Activated CD8-positive, alpha-beta T cell treated with anti-CD3 and anti-CD28 coated beads for 36 hours (primary cell): ENCODE measurements around the gene CNOT6L. TPM values are rescaled to one million over a fixed set of nuclear protein-coding genes. Genes with fewer than 3 reads are reported as not detected.

Experiments used
- ATAC-seq: fragments of 200-7000 bp; cut with Tn5 transposase; one replicate; pipeline ENCODE4 v1.10.0; 2021; ENCODE audit warnings: mild to moderate bottlenecking, moderate library complexity
- CTCF ChIA-PET: fragments of 350-600 bp; sonication (Branson Sonifier 250); formaldehyde crosslinking; loops from one replicate; lab custom pipeline; 2021; ENCODE audit warnings: antibody characterized with exemption; lab: Charles Lee
- POLR2A ChIA-PET: fragments of 350-600 bp; sonication (Branson Sonifier 250); formaldehyde crosslinking; loops from one replicate; lab custom pipeline; 2021; ENCODE audit warnings: antibody characterized with exemption; lab: Charles Lee
- DNase-seq: peaks from one replicate; pipeline ENCODE4 v3.0.0-alpha.2; 2020
- H3K27ac Mint-ChIP-seq: one replicate; pipeline ENCODE4 v1.8.0; 2021; ENCODE audit warnings: mild to moderate bottlenecking, mixed read lengths
- H3K27me3 Mint-ChIP-seq: one replicate; pipeline ENCODE4 v1.8.0; 2021; ENCODE audit warnings: mixed read lengths
- H3K36me3 Mint-ChIP-seq: one replicate; pipeline ENCODE4 v1.8.0; 2021; ENCODE audit warnings: low read depth, mixed read lengths
- H3K4me1 Mint-ChIP-seq: one replicate; pipeline ENCODE4 v1.8.0; 2021; ENCODE audit warnings: low read depth, mixed read lengths
- H3K4me3 Mint-ChIP-seq: one replicate; pipeline ENCODE4 v1.8.0; 2021; ENCODE audit warnings: mild to moderate bottlenecking, moderate library complexity, mixed read lengths
- H3K9me3 Mint-ChIP-seq: one replicate; pipeline ENCODE4 v1.8.0; 2021; ENCODE audit warnings: mixed read lengths
- intact Hi-C: fragments of 100-400 bp; cut with micrococcal nuclease; formaldehyde crosslinking; loops from one replicate; pipeline ENCODE4 v1.10.0; 2022
- total RNA-seq, 2 experiments: library from RNA; stranded (reverse); gene quantifications; one replicate each; pipeline ENCODE4 v1.2.3, GENCODE V29; 2021
- TF ChIP-seq, protein P1 (sequence below): fragments of 200-600 bp; IDR thresholded peaks from one replicate; pipeline ENCODE4 v1.8.0; 2022; ENCODE audit warnings: antibody characterized with exemption, mild to moderate bottlenecking

The CNOT6L gene
- total RNA-seq, 2 experiments from 2014 or later: 109 to 118 TPM

GRCh38 chr4:77681792-77682191 is 137.4 kb downstream of the CNOT6L start:
- peaks cover 1% of the 10 kb centered on the region for H3K27me3 Mint-ChIP-seq
- H3K4me3 Mint-ChIP-seq: no peak overlapping the region
- H3K36me3 Mint-ChIP-seq: no peaks in the 10 kb centered on the region
- H3K9me3 Mint-ChIP-seq: no peaks in the 10 kb centered on the region
- ChIA-PET POLR2A (no interaction called here), CTCF (no interaction called here)
- no peak overlapping the region for H3K27ac Mint-ChIP-seq
- TF ChIP-seq, protein P1, sequence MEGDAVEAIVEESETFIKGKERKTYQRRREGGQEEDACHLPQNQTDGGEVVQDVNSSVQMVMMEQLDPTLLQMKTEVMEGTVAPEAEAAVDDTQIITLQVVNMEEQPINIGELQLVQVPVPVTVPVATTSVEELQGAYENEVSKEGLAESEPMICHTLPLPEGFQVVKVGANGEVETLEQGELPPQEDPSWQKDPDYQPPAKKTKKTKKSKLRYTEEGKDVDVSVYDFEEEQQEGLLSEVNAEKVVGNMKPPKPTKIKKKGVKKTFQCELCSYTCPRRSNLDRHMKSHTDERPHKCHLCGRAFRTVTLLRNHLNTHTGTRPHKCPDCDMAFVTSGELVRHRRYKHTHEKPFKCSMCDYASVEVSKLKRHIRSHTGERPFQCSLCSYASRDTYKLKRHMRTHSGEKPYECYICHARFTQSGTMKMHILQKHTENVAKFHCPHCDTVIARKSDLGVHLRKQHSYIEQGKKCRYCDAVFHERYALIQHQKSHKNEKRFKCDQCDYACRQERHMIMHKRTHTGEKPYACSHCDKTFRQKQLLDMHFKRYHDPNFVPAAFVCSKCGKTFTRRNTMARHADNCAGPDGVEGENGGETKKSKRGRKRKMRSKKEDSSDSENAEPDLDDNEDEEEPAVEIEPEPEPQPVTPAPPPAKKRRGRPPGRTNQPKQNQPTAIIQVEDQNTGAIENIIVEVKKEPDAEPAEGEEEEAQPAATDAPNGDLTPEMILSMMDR: no peak
- no peak for ATAC-seq
- no peaks in the 10 kb centered on the region for H3K4me1 Mint-ChIP-seq
- no peak for DNase-seq
- intact Hi-C loops: no loop called here

- Mint-ChIP-seq H3K36me3 (no peaks in the 10 kb centered on the region), H3K4me3 (no peak overlapping the region), H3K27ac (no peak overlapping the region), H3K27me3 (peaks cover 1% of the 10 kb centered on the region), H3K4me1 (no peaks in the 10 kb centered on the region), H3K9me3 (no peaks in the 10 kb centered on the region)
- POLR2A ChIA-PET: no interaction called here
- DNase-seq (no peak), ATAC-seq (no peak)
- CTCF ChIA-PET: no interaction called here
- TF ChIP-seq, protein P1: no peak
- intact Hi-C loops: no loop called here
Observed at GRCh38 chr4:77676842-77677241, 142.3 kb downstream of the CNOT6L start.

- ChIA-PET CTCF (interaction anchor here (0.6 kb wide), 1 partner anchor 110 kb away, joined by 3 read pairs; no protein-coding TSS in a partner anchor), POLR2A (no interaction called here)
- Mint-ChIP-seq H3K36me3 (no peaks in the 10 kb centered on the region), H3K4me3 (no peak overlapping the region), H3K27me3 (no peaks in the 10 kb centered on the region), H3K4me1 (no peaks in the 10 kb centered on the region), H3K9me3 (no peaks in the 10 kb centered on the region), H3K27ac (no peak overlapping the region)
- ATAC-seq (no peak), DNase-seq (no peak)
- intact Hi-C loops: no loop called here
- TF ChIP-seq, protein P1: no peak
Observed at GRCh38 chr4:77671051-77671450, 148.1 kb downstream of the CNOT6L start.

DNA sequence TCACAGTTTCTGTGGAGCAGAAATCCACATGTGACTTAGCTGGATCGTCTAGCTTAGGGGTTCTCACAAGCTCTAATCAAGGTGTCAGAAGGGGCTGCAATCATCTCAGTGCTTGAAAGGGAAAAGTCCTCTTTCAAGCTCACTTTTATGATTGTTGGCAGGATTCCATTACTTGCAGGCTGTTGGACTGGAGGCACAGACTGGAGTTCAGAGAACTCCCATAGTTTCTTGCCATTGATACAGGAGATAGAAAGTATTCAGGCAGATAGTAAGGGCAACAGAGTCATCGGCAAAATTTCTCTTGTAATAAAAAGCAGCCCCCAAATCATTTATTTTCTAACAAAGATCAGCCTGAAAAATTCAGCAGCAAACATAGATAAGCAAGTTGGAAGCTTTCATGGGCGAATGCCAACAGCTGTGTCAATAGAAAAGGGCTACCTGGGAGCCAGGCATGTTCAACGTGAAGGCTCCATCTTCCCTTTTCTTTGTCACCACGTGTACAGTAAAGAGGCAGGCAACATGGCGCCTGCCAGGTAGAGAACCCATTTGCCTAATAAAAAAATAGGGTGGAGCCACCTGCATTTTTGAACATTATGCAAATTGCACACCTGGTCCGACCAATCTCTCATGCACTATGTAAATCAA is 149.1 kb downstream of the CNOT6L start:
- intact Hi-C loops: no loop called here
- Mint-ChIP-seq H3K4me1 (no peaks in the 10 kb centered on the region), H3K36me3 (no peaks in the 10 kb centered on the region), H3K27ac (no peak overlapping the region), H3K27me3 (no peaks in the 10 kb centered on the region), H3K4me3 (no peak overlapping the region), H3K9me3 (no peaks in the 10 kb centered on the region)
- no peak for ATAC-seq
- POLR2A ChIA-PET: interaction anchor here (0.7 kb wide), 1 partner anchor 34 kb away, joined by 3 read pairs; no protein-coding TSS in a partner anchor
- TF ChIP-seq, protein P1: no peak
- no peak for DNase-seq
- CTCF ChIA-PET: interaction anchor here (0.7 kb wide), 1 partner anchor 14 kb away, joined by 3 read pairs; no protein-coding TSS in a partner anchor

- ChIA-PET CTCF (no interaction called here), POLR2A (no interaction called here)
- ATAC-seq (no peak), DNase-seq (no peak)
- H3K36me3 Mint-ChIP-seq: no peaks in the 10 kb centered on the region
- no peaks in the 10 kb centered on the region for H3K27me3 Mint-ChIP-seq
- no peak overlapping the region for H3K27ac Mint-ChIP-seq
- no peaks in the 10 kb centered on the region for H3K4me1 Mint-ChIP-seq
- intact Hi-C loops: no loop called here
- TF ChIP-seq, protein P1: no peak
- H3K9me3 Mint-ChIP-seq: no peaks in the 10 kb centered on the region
- H3K4me3 Mint-ChIP-seq: no peak overlapping the region
Observed at GRCh38 chr4:77665381-77666069, 153.6 kb downstream of the CNOT6L start.
